Subcutaneous adipose tissue (tissue), 4 donors: ENCODE data around the gene RRBP1. TPM values are rescaled to one million over a fixed set of nuclear protein-coding genes. Genes with fewer than 3 reads are reported as not detected.

ENCODE experiments used
- CTCF ChIP-seq: fragments of 450-650 bp; IDR thresholded peaks from one replicate; pipeline ENCODE4 v1.5.1; 2016; ENCODE audit warnings: low read depth, mild to moderate bottlenecking, control low read depth, antibody characterized with exemption, moderate library complexity
- total RNA-seq, 4 donors: library from RNA; depleted of rRNA; stranded (reverse); fragments of >200 nt; gene quantifications; one replicate each; pipeline ENCODE4 v1.1.0, GENCODE V29; 2016

Gene RRBP1
- total RNA-seq, 4 donors from 2014 or later: 45.0 to 71.6 (median 55.2) TPM

- TF ChIP-seq CTCF: no peak
These were observed 41.1 kb downstream of the RRBP1 start for GRCh38 chr20:17640875-17641378.

- TF ChIP-seq CTCF: no peak
These were observed 41.7 kb downstream of the RRBP1 start for GRCh38 chr20:17640146-17640874.

- no peak for TF ChIP-seq CTCF
These were observed 43.1 kb downstream of the RRBP1 start for GRCh38 chr20:17638835-17639407.

GRCh38 chr20:17637985-17638640 is 43.9 kb downstream of the RRBP1 start:
- no peak for TF ChIP-seq CTCF

GRCh38 chr20:17637413-17637780 is 44.6 kb downstream of the RRBP1 start:
- TF ChIP-seq CTCF: no peak

GRCh38 chr20:17636523-17637412 is 45.3 kb downstream of the RRBP1 start:
- TF ChIP-seq CTCF: no peak
